Left cardiac atrium (tissue), 4 donors: Measurements from ENCODE around the gene TTC23. TPM values are rescaled to one million over a fixed set of nuclear protein-coding genes. Genes with fewer than 3 reads are reported as not detected.

Experiments
- ATAC-seq, 2 donors: fragments of 200-7000 bp; cut with Tn5 transposase; one replicate each; pipeline ENCODE4 v1.9.1; 2020; ENCODE audit warnings: mild to moderate bottlenecking in 2 of 2, moderate library complexity in 2 of 2
- DNase-seq: peaks from one replicate; pipeline ENCODE4 v3.0.0-alpha.2; 2020
- intact Hi-C, 2 donors: fragments of 100-400 bp; cut with DNase I; formaldehyde crosslinking; loops; one replicate each; pipeline versions ENCODE4 v1.14.1 to v1.15.1; 2022 to 2023
- total RNA-seq, 2 donors: library from RNA; stranded (reverse); fragmentation: NEBNext Ultra II Directional; extraction: Animal tissue kit (Norgen Biotek cat#: 25700); gene quantifications; one replicate each; pipeline ENCODE4 v1.2.1, GENCODE V29; 2021
- donor health status: DM: no; HTN: yes; CAD: no.
- donor health status: DM: no; HTN: yes; CAD: no; lungs with severe emphysema.
- donor health status: DM: yes; HTN: yes; CAD: no.
- donor health status: Dilated cardiomyopathy.

The TTC23 gene
- total RNA-seq, 2 donors from 2014 or later = 11.9 to 13.7 TPM

DNA sequence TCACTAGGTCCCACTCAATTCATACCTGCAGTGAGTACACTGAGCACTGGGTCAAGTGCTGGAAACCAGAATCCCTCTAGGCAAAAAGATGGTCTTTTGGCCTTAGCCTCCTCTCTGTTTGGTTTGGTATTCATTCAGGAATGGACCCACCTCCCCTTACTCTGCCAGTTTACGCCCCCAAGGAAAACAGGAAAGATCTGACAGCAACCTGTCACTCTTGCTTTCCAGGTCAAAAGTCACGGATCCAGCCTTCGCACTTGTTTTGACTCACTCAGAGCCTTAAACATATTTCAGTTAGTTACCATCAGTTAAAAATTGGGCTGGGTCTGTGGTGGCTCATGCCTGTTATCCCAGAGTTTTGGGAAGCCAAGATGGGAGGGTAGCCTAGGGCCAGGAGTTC lies 76.4 kb downstream of the TTC23 start:
- ATAC-seq = no peak
- no peak for DNase-seq
- intact Hi-C loops = loop anchor here (5.0 kb wide), 1 partner anchor 39 kb away; no protein-coding TSS in a partner anchor

DNA sequence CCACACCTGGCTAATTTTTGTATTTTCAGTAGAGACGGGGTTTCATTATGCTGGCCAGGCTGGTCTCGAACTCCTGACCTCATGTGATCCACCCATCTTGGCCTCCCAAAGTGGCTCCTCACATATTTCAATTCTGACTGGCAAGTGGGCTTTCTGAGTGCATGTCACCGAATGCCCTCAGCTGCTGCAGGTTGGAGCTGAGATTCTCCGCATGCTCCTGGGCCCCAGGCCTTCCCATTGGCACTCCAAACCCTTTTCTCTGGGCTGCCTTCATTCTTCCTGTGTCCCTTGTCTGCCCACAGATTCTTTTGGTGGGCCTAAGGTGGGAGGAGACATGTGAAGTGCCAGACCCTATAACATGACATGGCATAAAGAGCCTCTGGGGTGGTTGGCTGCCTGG lies 77.2 kb downstream of the TTC23 start:
- DNase-seq (no peak), ATAC-seq (no peak)
- intact Hi-C loops = loop anchor here (5.0 kb wide), 1 partner anchor 40 kb away; no protein-coding TSS in a partner anchor

DNA sequence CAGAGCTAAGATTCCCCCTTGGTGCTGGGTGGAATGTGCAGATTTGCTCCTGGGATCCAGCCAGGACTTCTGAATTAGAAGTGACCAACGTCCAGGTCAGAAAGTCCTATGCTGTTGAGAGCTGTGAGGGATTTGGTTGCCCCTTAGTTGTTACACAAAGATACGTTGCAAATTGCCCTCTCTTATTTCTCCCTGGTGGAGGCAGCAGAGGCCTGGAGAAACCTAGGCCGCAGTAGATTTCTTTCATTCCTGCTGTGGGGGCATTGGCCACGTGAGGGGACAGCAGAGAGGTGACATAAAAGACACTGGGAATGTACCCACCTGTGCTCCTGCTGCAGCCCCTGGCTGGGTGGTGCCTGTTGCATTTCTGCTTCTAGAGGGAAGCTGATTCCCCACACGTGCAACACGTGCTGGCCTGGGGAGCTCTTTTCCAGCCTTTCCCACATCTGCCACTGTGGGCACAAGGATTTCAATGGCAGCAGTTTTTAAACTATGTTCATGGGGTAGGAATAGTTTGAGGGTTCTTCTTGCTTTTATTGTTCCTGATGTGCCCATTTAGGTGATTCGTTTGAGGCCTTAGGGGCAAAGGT lies 78.8 kb downstream of the TTC23 start:
- ATAC-seq (peak; percentile 34 to 51), DNase-seq (no peak)
- intact Hi-C loops = loop anchor here (5.0 kb wide), 1 partner anchor 42 kb away; no protein-coding TSS in a partner anchor

DNA sequence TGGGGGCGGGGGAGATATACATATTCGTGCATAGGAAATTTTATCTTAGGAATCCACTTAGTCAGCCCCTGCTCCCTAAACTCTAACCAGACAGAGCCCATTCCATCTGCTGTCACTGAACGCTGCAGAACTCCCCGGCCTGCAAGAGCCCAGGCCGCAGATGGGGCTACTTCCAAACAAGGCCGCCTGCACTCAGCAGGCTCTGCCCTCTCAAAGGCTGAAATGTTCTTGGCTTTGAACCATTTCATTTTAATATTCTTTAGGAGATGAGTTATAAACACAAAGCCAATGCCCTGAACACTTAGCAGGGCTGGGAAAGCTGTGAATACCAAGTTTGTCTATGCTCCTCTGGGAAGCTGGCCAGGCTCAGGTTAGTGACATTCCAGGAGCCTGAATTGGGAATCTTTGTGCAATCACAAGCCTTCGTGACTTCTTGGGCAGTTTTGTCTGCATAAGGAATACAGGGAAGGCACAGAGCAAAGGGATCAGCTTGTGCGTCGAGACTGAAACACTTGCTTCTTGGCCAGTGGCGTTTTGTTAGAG lies 79.5 kb downstream of the TTC23 start:
- ATAC-seq = peak; percentile 64 to 68
- no peak for DNase-seq
- intact Hi-C loops = loop anchor here (5.0 kb wide), 1 partner anchor 42 kb away; no protein-coding TSS in a partner anchor

DNA sequence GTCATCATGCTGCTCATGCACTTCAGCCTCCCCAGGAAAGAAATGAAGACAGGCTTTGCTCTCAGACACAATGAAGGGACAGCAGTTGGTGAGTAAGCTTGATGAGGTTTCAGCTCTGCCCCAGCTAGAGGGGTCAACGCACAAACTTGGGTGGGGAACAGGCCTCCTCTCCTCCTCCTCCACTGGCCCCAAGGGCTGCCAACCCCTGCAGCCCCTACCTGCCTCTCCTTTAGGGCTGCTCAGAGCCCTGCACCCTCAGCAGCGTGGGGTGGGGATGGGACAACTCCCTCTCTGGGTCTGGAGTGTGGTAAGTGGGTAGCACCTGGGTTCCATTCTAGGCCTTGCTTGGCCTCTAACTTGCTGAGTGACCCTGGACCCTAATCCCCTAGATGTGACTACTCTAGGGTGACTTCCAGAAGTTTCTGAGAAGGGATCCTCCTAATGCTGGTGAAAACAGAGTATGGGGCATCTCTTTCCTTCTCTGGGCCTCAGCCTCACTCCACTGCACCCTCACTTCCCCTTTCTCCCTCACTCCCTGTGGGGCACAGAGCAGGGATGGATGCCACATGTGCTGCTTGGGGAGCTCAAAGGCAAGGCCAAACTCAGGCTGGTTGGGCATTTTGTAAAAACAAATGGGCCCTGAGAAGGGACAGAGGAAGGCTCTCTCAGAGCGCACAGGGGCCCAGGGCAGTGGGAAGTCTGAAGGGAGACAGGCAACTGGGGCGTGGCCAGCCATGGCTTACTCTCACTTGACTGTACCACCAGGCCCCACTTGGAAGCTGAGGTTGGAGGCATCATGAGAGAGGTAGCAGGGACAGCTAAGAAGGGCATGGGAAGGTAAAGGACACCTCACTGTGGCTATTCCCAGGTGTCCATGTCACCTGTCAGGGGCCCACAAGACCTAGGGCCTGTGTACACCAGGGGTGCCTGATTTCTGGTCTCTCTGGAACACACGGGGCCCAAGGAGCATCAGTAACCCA lies 80.5 kb downstream of the TTC23 start:
- no peak for DNase-seq
- peak in 1 of 2 donors; percentile 9 for ATAC-seq
- intact Hi-C loops = no loop called here

DNA sequence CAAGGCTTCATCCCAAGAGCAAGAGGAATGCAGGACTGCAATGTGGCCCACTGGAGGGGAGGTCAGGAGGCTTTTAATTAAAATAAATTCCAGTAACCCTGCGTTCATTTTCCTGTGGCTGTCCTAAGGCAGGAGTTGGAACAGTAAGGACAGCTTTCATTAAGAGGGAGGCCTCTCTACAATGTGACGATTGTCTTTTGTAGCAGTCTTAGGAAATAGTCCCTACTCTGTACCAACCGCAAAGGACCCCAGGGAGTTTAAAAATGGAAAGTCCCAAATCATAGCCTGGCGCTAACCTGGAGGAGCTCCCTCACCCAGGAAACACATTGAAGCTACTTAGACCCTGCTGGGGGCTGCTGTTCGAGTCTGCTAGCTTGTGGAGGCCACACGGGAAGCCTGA lies 81.7 kb downstream of the TTC23 start:
- no peak for ATAC-seq
- intact Hi-C loops = no loop called here

DNA sequence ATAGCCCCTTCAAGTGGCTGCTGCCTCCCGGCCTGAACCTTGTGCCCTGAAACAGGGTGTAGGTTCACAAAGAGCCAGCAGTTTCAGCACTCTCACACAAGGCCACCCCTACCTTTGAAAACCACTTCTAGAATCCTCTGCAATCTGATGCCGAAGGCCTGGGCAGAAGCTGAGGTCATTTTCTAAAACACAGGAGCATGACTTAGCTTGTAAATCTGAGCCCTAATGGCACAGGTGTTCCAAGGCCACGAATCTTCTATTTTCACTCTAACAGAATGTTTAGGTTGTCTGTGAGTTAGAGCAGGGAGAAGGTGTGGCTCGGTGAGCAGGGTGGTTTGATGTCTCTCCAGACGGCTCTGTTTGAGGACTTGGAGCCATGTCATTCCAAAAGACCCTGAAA lies 82.2 kb downstream of the TTC23 start:
- DNase-seq (no peak), ATAC-seq (no peak)
- intact Hi-C loops = no loop called here

More for the DNA sequence above, 81.7 kb downstream of the TTC23 start:
- no peak for DNase-seq

DNA sequence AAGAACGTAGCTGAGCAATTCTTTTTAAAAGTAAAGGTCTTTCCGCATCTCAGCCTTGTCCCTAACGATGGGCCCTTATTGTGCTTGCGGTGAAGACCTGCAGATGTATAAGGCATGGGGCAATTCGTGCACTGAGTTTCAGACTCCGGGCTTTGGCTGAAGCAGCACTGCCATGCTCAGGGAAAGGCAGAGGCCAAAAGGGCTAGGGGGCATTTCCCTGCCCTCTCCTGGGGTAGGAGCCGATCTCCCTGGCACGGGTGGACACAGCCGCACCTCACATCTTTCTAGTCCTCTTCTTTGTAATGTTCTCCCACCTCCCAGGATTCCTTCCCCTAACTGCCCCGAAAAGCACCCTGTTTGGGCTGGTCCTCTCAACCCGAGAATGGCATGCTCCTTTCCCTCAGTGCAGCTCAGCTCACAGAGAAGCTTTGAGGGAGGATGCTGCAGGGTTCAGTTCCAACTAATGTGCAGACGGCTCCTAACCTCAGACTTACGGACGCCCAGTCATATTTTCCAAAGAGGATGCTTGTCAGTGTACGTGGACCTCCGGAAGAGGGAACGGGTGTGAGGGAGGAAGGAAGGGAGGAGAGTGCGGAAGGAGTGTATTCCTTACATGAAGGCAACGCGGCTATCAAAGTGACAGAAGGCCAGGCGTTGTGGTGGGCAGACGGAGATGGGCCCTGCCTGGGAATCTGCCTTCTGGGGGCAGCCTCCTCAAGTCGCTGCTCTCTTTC lies 83.3 kb downstream of the TTC23 start:
- no peak for ATAC-seq
- intact Hi-C loops = no loop called here
- DNase-seq = no peak

DNA sequence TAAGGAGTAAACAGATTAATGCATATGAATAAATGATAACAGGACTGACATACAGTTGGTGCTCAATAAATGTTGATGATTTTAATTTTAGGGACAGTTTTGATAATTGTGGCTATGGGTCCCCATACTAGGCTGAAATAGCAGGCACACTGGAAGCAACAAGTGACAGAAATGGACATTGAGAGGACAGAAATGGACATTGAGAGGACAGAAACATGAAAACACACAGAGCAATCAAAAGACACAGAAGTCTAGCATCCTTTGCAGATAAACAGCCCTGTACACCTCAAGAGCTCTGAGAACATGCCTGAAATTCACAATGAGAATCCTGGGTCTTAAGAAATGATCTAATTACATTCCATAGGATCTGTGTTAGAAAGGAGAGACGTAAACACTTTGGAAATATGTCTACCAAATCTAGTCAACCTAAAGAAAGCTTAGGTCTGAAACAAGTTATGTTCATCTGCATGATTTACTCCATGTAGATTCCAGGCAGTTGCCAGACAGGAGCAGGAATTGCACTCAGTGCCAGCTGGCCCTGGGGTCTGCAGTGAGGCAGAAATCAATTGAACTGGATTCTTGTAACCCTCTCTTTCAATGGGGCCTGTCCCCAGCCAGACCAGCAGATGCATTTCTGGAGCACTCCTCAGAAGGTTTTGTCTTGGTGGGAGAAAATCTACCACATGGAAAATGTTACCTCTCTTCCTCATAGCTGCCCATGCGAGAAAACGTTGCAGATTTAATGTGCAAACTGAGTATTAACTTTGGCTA lies 84.2 kb downstream of the TTC23 start:
- intact Hi-C loops = no loop called here
- ATAC-seq = no peak
- DNase-seq = no peak

DNA sequence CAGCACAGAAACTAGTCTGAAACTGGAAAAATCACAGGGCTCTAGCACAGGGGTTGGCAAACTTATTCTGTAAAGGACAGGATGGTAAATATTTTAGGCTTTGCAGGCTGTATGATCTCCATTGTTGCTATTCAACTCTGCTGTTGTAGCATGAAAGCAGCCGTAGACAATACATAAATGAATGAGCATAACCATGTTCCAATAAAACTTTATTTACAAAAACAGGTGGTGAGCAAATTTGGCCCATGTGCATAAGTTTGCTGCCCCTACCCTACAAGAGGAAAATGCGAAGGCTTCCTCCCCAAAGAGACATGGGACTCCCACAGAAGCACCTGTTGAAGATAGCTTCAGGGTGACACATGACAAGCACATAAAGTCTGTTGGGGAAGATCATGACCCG lies 85.3 kb downstream of the TTC23 start:
- ATAC-seq = no peak
- intact Hi-C loops = no loop called here
- no peak for DNase-seq

DNA sequence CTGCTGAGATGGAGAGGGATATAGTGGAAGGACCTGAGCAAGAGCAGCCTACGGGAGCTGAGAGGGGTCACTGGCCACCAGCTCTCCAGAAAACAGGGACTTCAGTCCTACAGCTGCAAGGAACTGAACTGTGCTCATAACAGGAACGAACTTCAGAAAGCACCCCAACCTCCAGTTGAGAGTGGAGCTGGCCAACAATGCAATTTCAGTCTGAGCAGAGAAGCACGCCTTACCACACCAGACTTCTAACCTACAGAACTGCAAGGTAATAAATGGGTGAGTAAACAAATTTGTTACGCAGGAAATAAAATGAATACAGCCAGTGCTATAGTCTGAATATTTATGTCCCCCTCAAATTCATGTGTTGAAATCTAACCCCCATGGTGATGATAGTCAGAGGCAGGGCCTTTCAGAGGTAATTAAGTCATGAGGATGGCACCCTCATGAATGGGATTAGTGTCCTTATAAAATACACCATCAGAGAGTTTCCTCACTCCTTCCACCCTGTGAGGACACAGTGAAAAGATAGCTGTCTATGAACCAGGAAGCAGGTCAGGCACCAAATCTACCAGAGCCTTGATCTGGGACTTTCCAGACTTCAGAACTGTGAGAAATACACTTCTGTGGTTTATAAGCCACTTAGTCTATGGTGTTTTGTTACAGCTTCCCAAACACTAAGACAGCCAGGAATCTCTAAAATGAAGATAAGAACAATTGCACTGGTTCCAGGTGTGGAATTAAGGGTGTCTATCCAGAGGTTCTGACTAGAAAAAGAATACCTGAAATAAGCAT lies 85.9 kb downstream of the TTC23 start:
- DNase-seq = no peak
- ATAC-seq = no peak
- intact Hi-C loops = no loop called here

DNA sequence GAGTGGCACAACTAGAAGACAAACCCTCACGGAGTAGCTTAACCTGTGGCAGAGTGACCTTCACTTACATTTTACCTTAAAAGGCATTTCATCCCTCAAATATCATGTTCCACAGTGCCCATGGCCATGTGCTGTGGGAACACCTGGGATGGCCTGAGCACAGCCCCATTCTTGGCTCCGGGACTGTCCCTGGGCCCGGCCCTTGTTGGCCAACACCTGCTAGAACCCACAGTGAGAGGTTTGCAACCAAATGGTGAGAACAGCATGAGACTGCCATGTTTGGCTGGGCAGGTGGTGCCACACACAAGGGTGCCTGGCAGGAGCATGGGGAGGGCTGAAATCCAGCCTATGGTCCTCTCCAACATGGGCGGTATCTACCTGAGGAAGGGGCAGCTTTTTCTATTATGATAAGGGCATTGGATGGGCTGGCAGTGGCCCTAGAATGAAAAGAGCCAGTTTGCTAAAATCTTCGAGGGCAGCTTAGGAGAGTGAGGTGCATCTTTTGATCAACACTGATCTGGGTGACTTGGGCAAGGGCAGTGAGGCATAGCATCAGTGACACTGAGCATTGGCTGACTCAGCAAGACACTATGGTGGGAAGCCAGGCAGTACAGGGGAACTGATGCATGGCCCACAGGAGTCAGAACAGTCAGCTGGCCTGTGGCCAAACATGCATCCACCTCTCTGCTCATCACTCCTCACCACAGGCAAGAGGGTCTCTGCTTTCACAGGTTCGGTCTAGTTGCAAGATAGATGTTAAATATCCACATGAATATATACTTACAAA lies 90.6 kb downstream of the TTC23 start:
- ATAC-seq (no peak), DNase-seq (no peak)
- intact Hi-C loops = no loop called here

DNA sequence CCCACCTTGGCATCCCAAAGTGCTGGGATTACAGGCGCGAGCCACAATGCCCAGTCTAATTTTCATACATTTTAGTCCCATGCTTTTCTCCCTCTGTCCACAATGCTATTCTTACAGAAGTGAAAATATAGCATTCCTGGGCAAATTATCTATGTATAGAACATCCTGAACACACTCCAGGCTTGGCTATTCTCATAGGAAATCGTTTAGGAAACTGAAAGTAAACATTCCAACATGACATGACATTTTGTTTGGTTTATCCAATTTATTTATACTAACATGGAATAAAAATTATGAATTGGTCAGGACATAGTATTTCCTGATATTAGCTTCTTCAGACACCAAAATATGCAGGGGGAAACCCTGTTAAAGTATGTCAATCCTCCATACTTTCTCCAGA lies 91.9 kb downstream of the TTC23 start:
- intact Hi-C loops = no loop called here
- DNase-seq (no peak), ATAC-seq (no peak)

DNA sequence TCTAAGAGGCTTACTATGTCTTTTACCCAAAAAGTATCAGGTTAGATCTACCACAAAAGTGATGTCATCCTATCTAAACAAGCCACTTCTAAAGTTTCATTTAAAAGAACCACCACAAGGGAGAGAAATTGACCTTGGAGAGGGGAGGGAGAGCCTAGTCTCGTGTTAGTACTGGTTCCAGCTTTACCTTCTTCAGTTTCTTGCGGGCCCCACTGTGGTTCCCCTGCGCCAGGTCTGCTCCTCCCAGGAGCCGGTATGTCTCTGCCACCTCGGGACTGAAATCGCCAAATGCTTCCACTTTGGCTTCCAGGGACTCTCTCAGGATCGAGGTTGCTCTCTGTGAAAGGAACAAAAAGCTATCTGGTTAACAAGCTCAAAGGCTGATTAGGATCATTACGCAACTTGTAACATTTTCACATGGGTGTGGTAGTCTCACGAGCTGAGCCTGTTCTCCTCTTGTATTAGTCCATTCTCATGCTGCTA lies 93.4 kb downstream of the TTC23 start:
- no peak for ATAC-seq
- intact Hi-C loops = no loop called here
- DNase-seq = no peak

DNA sequence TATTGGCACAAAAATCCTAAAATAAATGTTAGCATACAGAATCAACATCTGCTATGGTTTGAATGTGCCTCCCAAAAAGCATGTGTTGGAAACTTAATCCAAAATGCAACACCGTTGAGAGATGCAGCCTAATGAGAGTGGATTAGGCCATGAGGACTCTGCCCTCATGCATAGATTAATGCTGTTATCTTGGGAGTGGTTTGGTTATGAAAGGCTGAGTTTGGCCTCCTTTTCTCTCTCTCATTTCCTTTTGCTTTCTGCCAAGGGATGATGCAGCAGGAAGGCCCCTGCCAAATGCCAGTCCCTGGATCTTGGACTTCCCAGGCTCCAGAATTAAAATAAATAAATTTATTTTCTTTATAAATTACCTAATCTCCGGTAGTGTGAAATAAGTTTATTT lies 95.1 kb downstream of the TTC23 start:
- intact Hi-C loops = no loop called here
- DNase-seq (no peak), ATAC-seq (peak in 1 of 2 donors; percentile 55)

DNA sequence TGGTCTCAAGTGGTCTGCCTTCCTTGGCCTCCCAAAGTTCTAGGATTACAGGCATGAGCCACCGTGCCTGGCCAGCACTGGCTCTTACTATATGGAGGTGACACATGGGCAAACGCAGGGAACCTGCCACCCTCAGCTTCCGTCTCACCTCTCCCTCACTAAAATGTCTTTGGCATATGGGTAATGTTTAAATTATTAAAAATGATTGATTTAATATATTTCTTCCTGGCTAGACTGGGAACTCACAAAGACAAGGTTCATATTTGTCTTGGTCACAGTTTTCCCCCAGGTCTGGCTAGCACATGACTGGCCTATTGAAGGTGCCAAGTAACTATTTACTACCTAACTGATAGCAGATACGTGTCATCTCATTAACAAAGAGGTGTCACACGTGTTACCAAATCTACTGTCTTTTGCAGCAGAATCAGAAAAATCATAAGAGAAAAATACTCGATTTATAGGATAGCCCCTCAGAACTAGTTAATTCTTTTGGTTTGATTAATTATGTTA lies 96.3 kb downstream of the TTC23 start:
- DNase-seq (no peak), ATAC-seq (no peak)
- intact Hi-C loops = no loop called here

DNA sequence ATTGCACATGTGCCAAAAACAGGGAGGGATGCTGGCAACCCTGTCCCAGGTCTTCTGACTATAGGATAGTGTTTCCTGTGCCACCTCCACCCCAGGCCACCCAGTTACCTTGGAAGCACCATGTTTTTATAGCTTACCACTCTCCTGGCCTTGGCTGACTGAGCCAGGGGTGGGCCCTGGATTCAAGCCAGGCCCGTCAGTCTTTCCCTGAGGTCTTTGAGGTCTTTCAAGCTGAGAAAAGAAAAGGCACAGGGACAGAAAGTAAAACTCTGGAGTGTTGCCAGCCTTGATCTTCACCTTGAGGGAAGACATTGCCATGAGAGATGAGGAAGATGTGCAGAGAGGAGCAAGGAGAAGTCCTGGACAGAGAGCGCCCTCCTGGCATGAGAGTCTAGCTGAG lies 98.2 kb downstream of the TTC23 start:
- ATAC-seq = no peak
- intact Hi-C loops = no loop called here

More for the DNA sequence above, 98.2 kb downstream of the TTC23 start:
- DNase-seq = no peak
